Measurements from ENCODE around the gene RNF6.

Gene RNF6

DNA sequence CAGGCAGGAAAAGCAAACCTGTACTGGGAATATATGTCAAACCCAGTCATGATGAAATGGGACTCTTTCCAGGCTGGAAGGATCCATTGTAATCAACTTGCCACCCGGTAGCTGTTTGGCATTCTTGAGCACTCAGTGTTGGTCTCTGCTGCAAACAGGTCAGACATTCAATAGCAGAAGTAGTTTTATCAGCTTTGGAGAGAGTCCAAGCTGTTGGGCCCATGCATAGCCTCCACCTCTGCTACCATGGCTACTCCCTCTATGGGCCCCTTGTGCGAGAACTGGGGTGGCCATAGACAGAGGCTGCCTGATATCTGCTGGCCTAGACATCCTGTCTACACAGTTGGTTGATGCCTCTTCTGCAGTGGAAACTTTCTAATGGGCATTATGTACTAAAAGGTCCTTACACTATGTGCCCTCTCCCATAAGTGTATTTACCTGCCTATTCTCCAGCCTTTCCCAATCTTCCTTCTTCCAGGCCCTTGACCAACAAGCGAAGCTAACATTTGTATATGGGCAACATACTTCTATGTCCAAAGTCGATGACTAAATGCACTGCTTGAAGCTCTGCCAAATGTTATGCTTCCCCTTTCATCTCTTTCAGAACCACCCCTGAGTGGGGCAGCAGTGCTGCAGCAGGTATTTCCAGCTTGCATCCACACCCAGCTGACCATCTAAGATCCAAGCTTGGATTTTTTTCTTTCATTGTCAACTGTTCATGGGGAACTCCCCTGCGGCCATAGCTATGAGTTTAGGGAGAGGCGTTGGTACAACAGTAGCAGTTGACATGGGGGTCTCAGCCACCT, 5.3 kb upstream of the RNF6 start:
- in situ Hi-C loops (cut with HindIII; ENCODE audit: low sequenced_read_pairs) = no loop called here

- in situ Hi-C loops (cut with HindIII; ENCODE audit: low sequenced_read_pairs) = no loop called here
Measured at GRCh38 chr13:26225896-26226617, 3.9 kb upstream of the RNF6 start.

DNA sequence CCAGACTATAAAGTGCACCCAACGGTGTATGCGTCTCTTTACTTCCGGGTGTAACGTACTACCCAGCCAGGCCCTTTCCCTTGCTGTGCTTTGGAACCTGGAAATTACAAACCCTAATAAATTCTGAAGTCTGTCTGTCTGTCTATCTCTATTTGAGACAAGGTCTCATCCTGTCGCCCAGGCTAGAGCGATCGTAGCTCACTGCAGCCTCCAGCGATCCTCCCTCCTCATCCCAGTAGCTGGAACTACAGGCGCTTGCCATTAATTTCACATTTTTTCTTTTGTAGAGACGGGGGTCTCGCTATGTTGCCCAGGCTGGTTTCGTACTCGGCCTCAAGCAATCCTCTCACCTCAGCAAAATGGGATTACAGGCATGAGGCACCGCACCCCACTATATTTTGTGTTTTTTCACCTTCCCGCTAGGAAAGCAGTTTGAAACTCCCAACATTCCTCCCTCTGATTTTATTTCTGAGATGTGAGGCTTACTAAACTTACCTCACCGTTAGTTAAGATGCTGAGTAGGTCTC, 469 bp upstream of the RNF6 start:
- in situ Hi-C loops (cut with HindIII; ENCODE audit: low sequenced_read_pairs) = no loop called here

- in situ Hi-C loops (cut with HindIII; ENCODE audit: low sequenced_read_pairs) = no loop called here
Measured at GRCh38 chr13:26221399-26221720, 754 bp downstream of the RNF6 start.

DNA sequence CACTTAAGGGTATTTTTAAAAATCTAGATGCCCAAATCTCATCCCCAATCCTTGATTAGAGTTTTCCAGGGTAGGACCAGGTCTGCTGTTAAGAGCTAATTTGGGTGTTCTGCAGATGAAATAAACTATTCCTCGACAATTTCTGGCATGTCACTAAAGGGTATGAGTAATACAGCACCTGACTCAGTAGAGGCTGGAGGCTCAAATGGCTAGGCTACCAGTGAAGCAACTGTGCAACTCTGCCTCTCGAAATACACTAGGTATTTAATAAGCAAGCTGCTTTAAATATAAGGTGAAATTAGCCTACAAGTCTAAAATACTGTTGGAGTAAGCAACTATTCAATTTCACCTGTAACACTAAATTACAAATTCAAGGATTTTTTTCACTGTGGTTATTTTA, 1.5 kb downstream of the RNF6 start:
- in situ Hi-C loops (cut with HindIII; ENCODE audit: low sequenced_read_pairs) = no loop called here

DNA sequence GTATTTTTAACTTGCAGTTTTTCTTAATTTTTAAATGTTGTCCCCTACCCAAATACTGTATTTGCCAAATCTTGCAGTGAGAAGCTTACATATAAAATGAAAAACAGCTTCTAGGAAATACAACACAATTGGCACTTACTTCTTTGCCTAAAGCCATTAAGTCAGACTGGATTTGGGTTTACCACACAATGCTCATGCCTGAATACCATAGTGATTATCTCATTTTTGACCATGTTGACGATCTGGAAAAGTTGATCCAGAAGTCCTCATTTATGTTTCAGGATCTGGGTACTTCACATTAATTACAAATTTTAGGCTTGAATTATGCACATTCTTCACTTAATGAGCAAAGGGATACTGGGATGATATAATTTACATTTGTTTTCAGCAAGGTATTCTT, 2.4 kb downstream of the RNF6 start:
- in situ Hi-C loops (cut with HindIII; ENCODE audit: low sequenced_read_pairs) = no loop called here

DNA sequence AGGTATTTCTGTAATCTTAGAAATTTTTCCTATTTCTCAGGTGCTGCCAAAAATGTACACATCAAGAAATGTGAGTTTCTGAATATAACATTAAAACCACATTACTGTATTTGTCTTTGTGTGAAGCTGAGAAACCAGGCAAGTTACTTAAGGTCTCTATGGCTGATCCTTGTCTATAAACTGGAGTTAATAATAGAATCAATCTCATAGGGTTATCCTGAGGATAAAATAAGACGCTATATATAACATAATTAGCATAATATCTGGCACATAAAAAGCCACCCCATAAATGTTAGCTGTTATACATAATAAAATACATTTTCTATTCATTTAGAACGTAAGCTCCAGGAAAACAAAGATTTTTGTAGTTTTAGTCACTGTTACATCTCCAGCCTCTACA, 6.1 kb downstream of the RNF6 start:
- in situ Hi-C loops (cut with HindIII; ENCODE audit: low sequenced_read_pairs) = no loop called here

DNA sequence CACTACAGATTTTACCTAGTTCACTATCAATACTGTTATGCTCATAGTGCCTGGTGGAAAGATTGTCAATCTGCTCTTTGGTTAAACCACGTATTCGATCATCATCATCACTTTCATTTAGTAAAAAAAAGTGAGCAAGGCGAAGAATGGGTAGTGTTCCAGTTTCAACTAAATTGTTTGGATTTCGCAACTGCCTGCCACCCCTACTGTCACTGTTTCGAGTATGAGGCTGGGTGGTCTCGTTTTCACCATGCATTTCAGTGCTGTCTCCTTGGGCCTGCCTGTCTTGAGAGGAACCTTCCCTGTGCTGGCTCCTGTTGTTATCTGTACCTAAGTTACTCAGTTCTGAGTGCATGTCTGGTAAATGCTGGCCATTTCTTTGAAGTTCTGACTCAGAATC, 8.1 kb downstream of the RNF6 start:
- in situ Hi-C loops (cut with HindIII; ENCODE audit: low sequenced_read_pairs) = no loop called here

GRCh38 chr13:26213345-26213744, 8.8 kb downstream of the RNF6 start:
- in situ Hi-C loops (cut with HindIII; ENCODE audit: low sequenced_read_pairs) = no loop called here

DNA sequence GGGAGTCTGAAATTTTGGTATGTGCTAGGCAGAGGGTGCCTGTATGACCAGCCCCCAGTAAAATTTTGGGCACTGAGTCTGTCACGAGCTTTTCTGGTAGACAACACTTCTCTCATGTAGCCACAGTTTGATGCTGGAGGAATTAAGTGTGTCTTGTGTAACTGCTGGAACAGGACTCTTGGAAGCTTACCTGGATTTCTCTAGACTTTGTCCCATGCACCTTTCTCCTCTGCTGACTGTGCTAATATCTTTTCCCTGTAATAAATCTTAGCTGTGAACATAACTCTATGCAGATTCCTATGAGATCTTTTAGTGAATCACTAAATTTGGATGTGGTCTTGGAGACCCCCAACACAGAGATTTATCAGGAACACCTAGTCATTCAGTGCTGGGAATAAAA, 13.8 kb downstream of the RNF6 start:
- in situ Hi-C loops (cut with HindIII; ENCODE audit: low sequenced_read_pairs) = no loop called here

DNA sequence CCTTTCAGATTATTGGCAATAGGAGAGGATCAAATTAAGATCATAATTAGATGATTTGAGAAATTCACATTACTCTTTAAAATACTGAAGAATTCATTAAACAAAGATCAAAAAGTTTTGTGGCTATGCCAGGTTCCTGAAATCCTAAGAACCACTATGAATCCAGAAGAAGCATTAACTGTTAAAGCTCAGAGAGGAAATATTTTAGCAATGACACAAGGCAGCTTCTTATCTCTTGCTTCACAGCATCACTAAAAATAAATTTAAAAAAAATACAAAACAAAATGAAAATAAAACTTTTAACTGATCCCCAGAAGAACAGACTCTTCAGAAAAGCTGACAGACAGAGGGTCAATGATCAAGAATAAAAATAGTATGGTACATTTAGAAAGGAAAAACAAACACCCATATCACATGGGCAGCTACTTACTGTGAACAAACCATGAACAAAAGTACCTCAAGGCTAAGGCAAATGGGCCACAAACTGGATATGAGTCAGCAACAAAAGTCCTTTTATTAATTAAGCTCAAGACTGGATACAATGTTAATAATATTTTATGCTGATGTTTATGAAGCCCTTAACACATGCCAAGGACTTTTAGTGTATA, 19.6 kb downstream of the RNF6 start:
- in situ Hi-C loops (cut with HindIII; ENCODE audit: low sequenced_read_pairs) = no loop called here

DNA sequence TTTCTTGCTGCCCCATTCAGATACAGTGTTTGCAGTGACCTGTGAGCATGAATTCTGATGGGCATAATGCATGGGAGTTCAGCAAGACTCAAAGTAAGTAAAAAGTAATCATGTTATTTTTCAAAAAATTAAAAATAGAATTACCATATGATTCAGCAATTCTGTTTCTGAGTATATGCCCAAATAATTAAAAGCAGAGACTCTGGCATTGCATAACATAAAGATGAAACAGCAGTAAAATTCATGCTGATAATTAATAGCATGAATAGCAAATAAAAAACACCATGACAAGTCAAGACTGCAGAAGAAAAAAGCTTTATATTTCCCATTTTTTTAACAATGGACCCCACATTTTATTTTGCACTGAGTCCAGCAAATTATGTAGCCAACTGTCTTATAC, 21.3 kb downstream of the RNF6 start:
- in situ Hi-C loops (cut with HindIII; ENCODE audit: low sequenced_read_pairs) = no loop called here

GRCh38 chr13:26198116-26198515, 24.0 kb downstream of the RNF6 start:
- in situ Hi-C loops (cut with HindIII; ENCODE audit: low sequenced_read_pairs) = no loop called here

DNA sequence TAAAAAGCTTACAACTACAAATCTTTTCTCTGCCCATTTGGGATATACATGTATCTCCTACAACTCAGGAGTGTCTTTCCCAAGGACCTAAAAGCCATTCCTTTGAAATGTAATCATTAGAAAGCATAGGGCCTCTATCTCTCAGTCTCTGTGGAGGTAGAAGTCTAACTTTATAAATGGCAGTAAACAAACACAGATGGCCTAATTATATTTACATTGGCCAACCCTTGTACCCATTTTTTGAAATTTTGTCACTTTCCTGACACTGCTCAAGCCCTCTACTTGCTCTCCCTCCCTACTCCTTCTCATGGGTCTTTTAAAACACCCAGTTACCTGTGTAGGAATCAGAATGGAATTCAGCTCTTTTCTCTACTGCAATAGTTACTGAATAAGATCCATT, 24.8 kb downstream of the RNF6 start:
- in situ Hi-C loops (cut with HindIII; ENCODE audit: low sequenced_read_pairs) = no loop called here

DNA sequence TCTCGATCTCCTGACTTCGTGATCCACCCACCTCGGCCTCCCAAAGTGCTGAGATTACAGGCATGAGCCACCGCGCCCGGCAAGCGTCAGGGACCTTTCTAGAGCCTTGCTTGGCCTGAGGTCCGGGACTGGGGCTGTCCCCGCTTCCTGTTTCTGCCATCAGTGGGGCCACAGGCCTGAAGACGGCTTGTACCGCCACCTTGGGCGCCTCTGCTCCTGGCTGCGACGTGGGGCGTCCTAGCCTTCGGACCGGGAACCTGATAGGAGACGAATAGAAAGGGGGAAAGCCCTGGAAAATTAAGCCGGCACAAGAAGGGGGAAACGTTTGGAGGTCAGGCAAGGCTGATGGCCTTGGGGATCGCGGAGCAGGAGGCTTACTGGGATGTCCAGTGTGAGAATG, 35.1 kb downstream of the RNF6 start:
- in situ Hi-C loops (cut with HindIII; ENCODE audit: low sequenced_read_pairs) = no loop called here

DNA sequence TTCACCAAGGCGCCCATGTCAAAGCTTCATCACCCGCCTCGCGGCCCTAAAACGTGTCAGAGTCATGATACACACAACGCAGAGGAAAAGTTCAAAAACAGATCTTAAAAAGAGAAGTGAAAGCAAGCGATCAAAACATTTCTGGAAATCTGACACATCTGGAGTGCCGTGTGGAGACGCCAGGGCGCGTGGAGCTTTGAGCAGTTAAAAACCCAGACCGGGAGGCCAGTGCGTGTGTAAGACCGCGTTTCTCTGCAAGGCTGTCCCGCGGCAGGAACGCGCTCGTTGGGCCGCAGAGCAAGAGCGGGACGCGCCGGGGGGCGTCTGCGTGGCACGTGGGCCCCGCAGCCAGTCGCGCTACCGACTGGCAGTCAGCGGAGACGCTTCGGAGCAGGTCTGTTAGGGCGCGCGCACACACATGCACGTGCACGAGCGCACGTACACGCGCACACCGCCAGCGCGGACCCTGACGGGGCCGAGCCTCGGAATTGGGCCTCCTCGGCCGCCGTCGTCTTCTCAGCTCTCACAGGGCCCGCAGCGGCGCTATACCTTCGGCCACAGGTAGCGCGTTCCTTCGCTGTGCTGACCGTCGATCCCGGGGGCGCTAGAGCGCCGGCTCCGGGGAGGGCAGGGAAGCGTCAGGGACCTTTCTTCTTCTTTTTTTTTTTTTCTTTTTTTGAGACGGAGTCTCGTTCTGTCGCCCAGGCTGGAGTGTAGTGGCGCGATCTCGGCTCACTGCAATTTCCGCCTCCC, 35.8 kb downstream of the RNF6 start:
- in situ Hi-C loops (cut with HindIII; ENCODE audit: low sequenced_read_pairs) = no loop called here

- in situ Hi-C loops (cut with HindIII; ENCODE audit: low sequenced_read_pairs) = no loop called here
Measured at GRCh38 chr13:26185720-26186117, 36.4 kb downstream of the RNF6 start.

GRCh38 chr13:26184791-26185250, 37.3 kb downstream of the RNF6 start:
- in situ Hi-C loops (cut with HindIII; ENCODE audit: low sequenced_read_pairs) = no loop called here

- in situ Hi-C loops (cut with HindIII; ENCODE audit: low sequenced_read_pairs) = no loop called here
Measured at GRCh38 chr13:26183416-26183815, 38.7 kb downstream of the RNF6 start.

GRCh38 chr13:26179344-26179743, 42.8 kb downstream of the RNF6 start:
- in situ Hi-C loops (cut with HindIII; ENCODE audit: low sequenced_read_pairs) = no loop called here

DNA sequence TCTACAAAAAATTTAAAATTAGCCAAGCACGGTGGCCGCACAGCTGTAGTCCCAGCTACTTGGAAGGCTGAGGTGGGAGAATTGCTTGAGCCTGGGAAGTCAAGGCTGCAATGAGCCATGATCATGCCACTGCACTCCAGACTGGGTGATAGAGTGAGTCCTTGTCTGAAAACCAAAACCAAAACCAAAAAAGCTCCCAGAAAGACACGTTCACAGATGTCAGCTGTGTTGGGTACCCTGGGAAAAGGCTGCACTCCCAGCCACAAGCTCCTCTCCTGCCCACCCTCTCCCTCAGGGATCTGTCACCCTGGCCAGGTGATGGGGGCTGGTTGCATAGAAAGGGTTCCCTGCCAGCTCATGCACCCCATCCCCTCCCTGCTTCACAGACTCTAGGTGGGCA, 53.3 kb downstream of the RNF6 start:
- in situ Hi-C loops (cut with HindIII; ENCODE audit: low sequenced_read_pairs) = no loop called here
